Activated CD8-positive, alpha-beta memory T cell treated with anti-CD3 and anti-CD28 coated beads for 1 hour (primary cell): Measurements from ENCODE around the gene ADAMTS17.

Experiments used
- DNase-seq, 2 donors: peaks; one replicate each; pipeline ENCODE4 v3.0.0-alpha.2; 2020; ENCODE audit warnings: low read depth in 1 of 2; ENCODE audit errors: extremely low read depth in 1 of 2

ADAMTS17 gene

DNA sequence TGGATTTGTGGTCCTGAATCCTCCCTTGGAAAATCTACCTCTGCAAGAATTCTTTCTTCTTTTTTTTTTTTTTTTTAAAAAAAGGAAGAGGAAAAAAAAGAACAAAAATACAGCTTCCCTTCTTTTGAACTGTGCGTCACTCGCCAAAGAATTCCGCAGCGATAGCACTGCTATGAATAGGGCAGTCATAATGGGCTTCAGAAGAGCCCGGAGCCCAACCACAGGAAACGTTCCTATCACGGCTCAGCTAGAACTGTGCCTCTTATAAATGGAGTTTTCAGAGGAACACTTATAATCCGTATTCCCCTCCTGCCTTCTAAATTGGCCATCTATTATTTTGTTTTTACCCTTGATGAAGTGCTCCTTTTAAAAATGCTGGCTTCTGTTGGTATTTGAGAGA, 227.7 kb downstream of the ADAMTS17 start:
- no peak for DNase-seq

DNA sequence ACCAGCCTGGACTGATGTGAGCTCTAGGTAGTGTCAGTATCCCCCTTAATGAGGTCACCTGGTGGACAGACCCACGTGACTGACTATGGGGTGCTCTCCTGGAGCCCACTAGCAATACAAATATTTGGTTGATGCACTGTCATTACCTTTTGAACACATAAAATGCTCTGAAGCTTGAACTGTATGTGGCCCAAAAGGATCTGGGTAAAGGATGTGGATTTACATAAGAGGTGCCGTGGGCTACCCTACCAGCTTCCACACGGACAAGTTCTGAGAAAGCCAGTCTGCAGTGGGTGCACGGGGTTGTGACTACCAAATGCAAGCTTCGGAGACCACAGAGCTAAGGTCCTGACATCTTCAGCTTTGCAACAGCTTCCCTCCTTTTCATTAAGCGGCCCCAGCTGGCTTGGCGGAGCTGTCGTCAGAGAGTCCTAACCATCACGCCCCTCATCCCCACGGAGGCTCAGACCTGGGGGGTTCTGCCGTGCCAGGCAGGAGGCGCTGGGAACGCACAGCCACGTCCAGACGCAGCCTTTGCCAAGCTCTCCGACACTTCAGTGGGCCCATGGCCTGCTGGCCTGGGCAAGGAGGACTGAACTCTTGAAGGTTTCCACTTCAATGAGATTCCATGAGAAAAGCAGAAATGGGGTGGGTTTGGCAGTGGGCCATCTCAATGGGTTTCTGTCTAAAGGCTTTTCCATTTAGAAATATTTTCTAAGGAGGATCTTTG, 228.3 kb downstream of the ADAMTS17 start:
- DNase-seq: no peak

DNA sequence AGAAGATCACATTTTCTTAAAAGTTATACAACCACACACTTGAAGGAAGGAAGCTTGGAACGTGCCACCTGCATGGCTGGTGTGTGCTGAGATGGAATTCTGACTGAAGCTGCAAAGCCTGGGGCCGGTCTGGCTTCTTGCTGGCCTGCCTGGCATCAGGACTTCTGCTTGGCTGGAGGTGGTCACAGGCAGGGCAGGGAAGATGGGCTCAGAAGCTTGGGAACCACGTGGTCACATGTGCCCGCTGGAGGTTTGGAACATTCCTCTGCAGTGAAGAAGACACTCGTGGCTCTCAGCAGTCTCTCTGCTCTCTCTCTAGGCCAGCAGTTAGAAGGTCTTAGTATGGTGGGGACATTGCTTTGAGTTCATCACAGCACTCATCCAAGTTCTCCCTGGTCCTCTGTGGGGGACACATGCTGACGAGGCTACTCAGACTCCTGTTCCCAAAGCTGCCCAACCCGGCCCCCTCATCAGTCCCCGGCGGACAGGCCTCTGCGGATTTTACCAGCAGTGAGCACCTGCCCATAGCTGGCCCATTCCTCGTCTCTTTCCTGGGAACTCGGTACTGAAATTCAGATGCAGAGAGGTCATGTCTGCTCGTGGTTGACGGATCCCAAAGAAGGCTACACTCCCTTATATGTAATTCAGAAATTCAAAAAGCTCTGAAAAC, 229.0 kb downstream of the ADAMTS17 start:
- no peak for DNase-seq

DNA sequence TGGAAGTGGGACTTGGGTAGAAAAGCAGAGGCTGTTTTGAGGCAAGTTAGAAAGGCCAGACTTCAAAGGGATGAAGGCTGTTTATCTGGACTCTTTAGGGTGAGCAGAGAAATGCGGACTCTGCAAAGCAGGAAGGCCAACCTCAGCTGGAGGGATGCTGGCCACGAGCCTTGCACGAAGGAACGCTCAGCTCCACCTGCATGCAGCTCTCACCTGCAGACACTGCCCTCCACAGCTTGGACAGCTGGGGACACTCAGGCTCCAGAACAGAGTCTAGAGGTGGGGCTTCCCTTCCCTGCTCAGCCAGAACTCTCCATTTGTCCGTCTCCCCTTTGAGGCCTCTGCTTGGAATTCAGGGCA, 229.7 kb downstream of the ADAMTS17 start:
- DNase-seq: no peak

DNA sequence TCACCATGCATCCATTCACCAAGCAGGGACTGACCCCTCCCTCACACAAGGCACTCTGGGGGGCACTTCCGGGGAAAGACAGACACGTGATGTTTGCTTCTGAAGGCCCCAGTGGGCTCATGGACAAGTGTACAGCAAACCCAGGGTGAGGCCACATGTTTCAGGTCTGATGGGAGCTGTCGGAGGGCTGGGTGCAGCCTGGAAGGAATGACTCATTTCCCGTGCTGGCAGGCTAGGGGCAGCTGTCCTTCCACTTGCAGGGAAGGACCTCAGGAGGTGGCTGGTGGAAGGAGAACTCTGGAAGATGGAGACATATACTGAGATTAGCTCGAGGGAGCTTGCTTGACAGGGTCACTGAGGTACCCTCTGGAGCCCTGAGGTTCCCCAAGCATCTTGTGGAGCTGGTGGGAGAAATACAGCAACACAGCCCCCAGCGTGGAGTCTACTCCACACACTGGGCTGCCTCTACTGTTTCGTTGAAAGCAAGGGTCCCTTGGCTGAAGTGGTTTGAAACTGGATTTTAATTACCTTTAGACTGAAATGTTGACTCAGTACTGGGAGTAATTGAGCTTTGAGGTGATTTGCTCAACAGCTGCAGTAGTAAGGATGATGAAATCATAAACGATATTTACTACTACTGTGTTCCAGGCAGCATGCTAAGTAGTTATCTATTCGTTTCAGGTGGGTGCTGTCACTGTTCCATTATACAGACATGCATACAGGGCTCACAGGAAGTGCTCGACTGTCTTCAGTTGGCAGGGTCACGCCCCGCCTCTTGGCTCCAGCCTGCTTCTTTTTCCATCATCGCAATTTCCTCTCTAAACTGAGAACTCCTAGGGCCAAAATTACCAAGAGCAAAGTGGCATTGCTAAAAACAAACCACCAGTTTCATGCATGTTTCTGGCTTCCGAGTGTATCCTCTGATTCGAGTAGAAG, 230.4 kb downstream of the ADAMTS17 start:
- no peak for DNase-seq

DNA sequence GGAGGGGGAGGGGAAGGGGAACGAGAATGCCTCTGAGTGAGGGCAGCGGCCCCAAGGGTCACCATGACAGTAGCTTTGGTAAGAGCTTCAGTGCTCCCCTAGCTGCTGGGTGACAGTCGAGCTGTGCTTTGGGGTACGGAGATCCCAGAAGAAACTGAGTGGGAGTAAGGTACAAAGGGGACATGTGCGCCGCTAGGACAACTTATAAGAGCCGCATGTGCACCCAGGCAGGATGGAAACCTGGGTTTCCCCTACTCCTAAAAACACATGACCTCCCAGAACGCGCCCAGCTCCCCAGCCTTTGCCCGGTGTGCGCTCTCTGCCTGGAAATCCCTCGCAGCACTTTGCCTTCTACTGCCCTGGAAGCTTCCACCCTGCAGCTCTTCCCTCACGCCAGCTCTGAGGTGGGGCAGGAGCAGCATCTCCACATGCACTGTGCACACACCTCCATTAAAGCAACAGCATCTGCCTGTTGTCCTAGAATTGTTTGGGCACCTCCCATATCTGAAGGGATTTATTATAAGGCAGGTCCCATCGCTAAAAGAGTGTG, 232.2 kb downstream of the ADAMTS17 start:
- no peak for DNase-seq

DNA sequence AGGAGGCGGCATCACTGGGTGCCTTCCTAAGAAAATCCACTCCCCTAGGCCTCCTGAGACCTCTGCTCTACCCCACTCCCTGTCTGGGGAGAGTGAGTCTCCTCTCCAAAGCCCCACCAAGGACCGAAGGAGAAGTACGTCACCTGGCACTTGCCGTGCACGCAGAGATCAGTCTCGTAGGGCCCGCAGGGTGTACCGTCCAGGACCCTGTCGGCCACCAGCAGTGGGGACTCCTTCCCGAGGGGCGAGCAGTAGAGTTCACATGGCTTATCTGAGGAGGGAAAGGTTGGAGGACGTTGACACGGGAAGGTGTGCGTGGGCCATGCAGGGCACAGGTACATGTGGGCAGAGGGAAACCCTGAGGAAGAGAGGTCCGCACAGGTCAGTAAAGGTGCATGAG, 232.9 kb downstream of the ADAMTS17 start:
- DNase-seq: no peak

DNA sequence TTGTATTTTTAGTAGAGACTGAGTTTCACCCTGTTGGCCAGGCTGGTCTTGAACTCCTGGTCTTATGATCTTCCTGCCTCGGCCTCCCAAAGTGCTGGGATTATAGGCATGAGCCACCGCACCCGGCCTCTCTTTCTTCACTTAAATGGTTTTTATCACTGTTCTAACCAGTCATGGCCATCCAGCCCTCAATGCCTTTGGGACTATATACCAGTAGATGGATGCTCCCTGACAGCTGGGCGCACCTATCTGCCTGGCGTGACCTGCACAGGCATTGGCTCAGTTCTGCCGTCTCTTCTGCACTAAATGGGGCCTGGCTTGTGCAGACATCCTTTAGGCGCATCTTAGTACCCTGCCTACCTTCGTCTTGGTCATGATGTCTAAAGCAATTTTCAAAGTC, 233.4 kb downstream of the ADAMTS17 start:
- no peak for DNase-seq

DNA sequence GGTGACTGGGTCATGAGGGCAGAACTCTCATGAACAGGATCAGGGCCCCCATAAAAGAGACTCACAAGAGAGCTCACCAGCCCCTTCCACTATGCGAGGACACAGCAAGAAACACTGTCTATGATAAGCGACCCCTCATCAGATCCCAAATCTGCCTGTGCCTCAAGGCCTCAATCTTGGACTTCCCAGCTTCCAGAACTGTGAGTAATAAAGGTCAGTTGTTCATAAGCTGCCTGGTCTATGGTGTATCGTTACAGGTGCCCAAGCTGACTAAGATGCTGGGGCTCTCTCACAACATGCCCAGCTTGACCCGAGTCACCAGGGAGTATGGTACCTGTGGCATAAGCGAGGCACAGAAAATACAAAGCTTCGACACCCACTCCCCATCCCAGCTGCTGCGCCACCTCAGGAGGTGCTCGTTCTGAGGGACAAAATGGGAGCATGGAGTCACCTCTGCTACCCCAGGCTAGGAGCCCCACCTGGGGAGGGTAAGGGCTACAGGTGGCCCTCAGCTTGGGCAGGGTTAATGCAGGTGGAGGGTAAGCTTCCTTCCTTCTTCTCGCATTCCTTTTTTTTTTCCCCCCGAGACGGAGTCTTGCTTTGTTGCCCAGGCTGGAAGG, 234.1 kb downstream of the ADAMTS17 start:
- DNase-seq: no peak

DNA sequence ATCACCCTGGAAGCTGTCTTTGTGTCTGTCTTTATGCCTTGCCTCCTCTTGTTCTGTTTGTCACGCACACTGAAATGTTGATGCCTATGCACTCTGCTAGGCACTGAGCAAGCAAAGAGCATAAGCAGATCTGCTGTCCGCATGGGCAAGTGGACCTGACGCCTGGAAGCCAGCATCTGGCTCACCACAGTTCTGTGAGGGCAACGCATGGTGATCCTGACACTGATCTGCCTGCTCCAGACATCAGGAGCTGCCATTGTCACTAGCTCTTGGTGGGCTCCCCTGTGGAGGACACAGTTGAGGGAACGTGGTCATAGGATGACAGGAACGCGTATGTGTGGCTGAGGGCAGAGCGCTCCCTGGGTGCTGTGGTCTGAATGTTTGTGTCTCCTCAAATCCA, 234.6 kb downstream of the ADAMTS17 start:
- DNase-seq: no peak

DNA sequence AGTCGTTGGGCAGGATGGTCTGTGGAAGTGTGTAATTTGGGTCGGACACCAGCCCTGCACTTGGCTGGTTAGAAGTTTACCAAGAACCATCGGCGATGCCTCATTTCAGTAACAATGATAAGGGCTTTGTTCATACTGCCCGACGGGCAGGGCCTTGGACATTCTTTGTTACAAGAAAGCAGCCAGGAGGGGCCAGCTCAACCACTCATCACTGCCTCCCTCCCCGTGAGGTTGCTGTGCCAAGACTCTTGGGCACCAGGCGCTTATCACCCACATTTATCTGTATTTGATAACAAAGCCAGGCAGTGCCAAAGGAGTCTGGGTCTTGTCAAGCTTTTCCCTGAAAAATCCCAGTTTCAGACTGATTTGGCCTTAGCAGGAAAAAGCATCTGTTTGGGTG, 235.0 kb downstream of the ADAMTS17 start:
- DNase-seq: no peak

DNA sequence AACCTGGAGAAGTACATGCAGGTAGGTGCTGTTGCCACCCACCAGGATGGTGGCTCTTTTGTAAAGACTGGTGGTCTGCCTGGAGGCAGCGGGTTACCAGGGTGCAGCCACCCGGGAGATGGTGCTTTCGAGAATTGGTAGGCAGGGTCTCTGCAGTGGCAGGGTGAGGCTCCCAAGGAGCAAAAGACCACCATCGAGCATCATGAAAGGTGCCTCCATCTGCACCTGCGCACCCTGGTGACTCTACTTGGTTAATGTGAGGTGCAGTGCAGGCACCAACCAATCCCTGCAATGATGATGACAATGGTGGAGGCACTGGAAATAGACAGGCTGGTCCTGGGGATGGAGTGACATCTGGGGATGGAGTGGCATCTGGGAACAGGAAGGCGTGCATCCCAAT, 236.7 kb downstream of the ADAMTS17 start:
- no peak for DNase-seq

DNA sequence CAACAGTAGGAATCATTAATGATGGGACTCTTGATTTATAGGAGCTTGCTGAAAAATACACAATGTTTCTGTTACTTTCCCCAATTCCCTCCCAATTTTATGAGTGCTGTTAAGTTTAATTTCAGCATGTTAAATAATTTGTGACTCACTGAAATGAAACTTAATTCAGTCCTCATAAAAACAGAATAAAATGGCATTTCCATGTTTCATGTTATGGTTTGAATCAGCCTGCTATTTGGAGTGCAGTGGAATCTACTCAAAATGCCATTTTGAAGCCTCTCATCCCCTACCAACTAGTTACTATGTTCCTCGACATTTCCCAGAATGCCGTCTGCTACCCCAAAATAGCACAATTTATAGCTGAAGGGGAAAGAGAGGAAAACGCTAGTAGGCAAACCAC, 237.5 kb downstream of the ADAMTS17 start:
- no peak for DNase-seq

DNA sequence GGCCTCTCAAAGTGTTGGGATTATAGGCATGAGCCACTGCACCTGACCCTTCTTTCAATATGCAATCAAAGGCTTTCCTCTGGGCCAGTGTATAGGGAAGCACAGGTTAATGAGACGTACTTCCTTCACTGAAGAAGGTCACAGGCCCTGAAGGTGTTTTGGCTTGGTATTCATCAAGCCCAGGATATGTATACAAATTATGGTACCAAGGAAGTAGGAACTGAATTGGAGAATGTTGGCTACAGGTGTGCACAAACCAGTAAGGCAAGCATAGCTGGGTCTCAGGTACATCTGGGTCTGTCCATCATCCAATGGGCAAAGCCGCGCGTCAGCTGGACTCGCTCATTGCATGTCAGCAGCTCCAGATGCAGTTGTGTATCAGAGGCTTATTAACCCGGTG, 237.9 kb downstream of the ADAMTS17 start:
- DNase-seq: no peak

DNA sequence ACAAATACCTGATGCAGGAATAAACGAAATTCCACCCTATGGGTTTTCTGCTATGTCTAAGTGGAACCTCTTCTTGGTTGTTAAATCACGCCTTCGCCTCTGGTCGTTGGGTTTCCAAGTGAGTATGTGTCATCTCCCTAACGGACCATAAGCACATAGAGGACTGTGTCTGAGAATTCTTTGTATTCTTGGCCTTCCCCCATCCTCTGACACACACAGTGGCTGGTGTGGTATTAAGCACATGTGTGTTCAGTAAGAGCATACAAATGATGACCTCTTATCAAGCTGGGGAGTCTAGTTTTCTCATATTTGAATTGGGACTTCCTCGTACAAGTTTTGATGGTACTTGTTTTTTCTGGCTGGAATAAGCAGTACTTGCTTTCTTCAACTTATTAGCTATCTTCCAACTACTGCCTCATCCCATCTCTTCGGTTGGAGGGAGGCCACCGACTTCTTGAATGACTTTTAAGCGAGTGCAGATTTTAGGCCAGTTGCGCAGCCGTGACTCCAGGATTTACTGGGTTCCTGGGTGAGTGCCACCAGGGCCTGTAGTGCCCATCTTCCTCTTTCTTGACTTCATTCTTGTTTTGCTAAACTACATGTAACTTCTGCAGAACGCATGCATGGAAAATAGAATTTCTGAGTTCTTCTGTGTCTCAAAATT, 240.2 kb downstream of the ADAMTS17 start:
- DNase-seq: no peak

DNA sequence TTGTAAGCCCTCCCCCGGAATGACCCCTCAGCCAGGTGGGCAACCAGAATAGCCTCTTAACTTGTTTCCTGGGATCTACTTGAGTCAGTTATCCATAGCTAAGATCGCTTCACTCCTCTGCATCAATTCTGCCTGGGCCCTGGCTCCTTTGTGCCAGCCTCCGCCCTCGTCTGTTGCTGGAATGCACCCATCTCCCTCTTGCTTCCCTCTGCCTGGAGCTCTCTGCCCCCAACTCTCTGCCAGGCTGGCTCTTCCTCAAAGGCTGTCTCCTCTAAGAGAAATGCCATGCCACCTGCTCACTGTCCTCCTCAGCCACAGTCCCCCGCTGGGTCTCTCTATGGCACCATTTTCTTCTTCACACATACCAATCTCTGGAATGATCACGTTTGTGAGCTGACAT, 240.8 kb downstream of the ADAMTS17 start:
- no peak for DNase-seq

DNA sequence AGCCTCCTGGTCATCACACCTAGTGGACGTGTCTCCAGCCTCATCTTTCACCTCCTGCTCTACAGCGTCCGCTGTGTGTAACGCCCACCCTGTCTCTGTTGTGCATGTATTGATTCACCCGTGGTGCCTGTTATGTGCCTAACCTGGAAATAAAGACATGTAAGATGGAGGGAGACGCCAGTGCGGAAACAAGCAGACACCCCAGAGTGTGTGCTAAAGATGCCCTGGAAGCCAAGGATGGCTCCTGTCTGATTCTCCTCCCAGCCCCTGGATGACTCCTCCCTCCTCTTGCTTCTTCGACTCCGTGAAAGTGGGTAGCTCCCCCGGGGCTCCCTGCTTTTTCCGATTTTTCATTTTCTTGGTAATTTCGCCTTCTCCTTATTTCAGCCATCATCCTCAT, 241.8 kb downstream of the ADAMTS17 start:
- no peak for DNase-seq

DNA sequence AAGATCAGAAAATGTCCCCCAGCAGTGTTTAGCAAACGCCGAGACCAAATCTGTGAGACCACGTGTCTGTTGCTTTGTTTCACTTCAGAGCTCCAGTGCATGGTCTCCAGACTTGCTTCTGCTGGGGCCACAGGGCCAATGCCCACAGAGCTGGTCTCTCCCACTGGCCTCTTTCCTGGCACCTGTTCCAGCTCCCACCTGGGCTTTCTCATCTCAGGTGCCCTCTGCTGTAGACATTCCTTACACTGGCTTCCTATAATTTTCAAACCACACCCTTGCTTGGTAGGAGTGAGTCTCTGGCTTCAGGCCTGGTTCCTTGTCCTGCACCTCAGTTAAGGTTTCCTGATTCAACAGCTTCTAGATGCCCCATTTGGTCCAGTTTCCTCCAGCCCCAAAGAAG, 243.1 kb downstream of the ADAMTS17 start:
- DNase-seq: no peak

DNA sequence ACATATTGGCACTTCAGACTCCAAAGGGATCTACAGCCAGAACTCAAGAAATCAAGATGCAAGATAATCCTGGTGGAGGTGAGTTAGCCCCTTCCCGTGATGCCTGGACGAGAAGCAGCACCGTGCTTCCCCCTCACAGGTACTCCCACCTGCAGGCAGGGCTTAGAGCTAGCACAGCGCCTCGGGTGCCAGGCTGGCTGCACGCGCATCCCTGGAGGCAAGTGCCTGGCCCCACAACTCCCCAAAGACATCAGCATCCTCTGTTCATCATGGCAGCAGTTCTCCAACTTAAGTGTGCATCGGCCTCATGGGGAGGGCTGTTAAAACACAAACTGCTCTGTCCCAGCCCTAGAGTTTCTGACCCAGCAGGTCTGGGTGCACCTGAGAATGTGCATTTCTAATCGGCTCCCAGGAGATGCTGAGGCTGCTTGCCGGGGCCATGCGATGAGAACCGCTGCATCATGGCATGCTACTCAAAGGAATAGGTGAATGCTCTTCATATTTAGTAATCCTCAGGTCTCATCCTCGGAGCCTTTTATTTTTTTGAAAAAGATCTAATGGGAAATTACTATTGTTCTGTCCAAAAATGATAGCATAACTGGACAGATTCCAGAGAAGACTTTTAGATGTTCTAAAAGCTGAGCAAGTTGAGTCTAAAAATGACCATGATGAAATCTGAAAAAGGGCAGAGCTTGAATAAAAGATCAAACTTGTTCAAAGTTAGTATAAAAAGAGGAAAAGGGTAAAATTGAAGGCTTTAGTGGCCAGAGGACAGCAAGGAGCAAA, 244.2 kb downstream of the ADAMTS17 start:
- no peak for DNase-seq

DNA sequence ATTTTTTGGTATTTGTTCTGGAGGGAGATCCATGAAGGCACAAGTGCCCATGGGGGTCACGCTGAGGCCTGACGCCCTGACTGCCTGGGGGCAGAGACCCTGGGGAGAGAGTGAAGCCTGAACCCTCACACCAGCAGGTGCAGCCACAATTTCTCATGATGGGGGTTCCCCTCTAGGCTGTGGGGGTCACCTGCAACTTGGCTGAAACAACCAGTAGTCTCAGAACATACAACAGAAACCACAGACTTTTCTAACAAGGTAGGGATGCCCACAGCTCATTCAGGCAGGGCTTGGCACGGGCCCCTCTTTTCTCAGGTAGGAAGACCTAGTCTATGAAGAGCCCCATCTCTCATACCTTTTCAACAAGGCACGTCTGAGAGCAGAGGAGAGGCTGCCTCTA, 245.1 kb downstream of the ADAMTS17 start:
- no peak for DNase-seq
